ENCODE measurements around the gene RHEBL1.

Gene RHEBL1

DNA sequence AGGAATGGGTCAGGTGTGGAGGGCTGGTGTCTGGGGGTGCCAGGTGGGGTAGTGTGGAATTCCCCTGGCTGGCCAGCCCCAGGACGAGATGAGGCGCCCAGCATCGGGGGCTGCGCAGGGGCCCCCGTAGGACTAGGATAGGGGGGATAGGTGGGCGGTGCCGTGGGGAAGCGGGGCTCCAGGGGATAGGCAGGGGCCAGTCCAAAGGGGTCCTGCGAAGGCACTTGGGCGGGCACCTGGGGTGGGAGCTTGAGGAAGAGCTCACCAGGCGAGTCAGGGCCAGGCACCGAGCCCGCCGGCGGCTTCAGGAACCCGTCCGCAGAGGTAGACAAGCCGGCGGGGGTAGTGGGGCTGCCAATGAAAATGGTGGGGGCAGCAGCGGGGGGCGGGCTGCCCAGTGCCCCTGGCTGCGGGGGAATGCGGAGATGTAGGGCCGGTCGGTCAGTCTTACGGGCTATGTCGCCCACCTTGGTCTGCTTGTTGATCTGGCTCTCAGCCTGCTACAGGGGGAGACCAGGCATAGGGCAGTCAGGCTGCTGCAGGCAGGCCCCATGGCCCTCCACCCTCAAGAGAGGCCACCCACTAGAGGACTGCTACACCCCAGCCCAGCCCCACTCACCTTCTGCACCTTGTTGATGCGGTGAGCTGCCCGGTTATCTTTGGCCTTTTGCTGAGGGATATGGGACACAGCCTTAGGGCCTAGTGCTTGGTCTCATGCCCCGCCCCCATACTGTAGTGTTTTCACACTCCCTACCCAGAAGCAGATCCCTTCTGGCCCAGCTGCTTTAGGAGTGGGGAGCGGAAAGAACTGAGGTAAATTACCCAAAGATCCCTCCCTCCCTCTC lies 28.5 kb downstream of the RHEBL1 start:
- no peak; the same call in 2 of the 3 replicates for ATAC-seq (ENCODE audit: low read depth)
- H3K27me3 ChIP-seq (ENCODE audit: insufficient read depth, poor library complexity, severe bottlenecking), result no peaks in the 10 kb centered on the region
- H3K9me3 ChIP-seq (ENCODE audit: severe bottlenecking), result no peaks in the 10 kb centered on the region

DNA sequence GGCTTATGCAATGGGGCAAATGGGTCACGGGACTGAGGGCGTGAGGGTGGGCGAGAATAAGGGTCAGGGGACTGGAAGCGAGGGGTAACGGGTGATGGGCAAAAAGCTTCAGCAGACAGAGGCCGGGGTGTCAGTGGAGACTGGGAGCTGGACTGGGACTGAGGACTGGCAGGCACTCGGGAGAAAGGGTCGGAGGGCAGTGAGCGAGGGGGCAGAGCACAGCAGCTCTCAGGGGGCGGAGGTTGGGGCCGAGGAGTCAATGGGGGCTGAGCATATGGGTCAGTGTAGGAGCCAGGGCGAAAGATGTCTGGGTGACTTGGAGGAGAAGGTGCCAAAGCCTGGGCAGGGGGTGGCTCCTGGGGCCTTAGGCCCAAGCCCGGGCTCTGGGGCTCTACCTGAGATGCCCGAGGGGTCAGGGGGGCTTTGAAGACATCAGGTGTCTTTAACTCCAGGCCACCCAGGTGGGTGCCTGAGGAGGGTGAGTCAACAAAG lies 29.4 kb downstream of the RHEBL1 start:
- H3K27me3 ChIP-seq (ENCODE audit: insufficient read depth, poor library complexity, severe bottlenecking), result no peaks in the 10 kb centered on the region
- no peak for ATAC-seq (ENCODE audit: low read depth)
- H3K4me1 ChIP-seq (ENCODE audit: insufficient read depth, poor library complexity, severe bottlenecking), result no peaks in the 10 kb centered on the region
- H3K9me3 ChIP-seq (ENCODE audit: severe bottlenecking), result no peaks in the 10 kb centered on the region
- no peak overlapping the region for H3K4me3 ChIP-seq (ENCODE audit: severe bottlenecking)
- H3K27ac ChIP-seq (ENCODE audit: poor library complexity, severe bottlenecking), result no peak overlapping the region
- no peak for DNase-seq (ENCODE audit: low spot score)
- H3K36me3 ChIP-seq (ENCODE audit: low read depth), result peaks cover 94% of the 10 kb centered on the region
- no peak for TF ChIP-seq CTCF (IDR thresholded peaks at IDR 0.05; ENCODE audit: poor library complexity, severe bottlenecking)

More for the DNA sequence above, 28.5 kb downstream of the RHEBL1 start:
- Histone ChIP-seq H3K4me1 (ENCODE audit: insufficient read depth, poor library complexity, severe bottlenecking) (no peaks in the 10 kb centered on the region), H3K4me3 (ENCODE audit: severe bottlenecking) (no peak overlapping the region), H3K36me3 (ENCODE audit: low read depth) (peaks cover 95% of the 10 kb centered on the region), H3K27ac (ENCODE audit: poor library complexity, severe bottlenecking) (no peak overlapping the region)
- no peak for TF ChIP-seq CTCF (IDR thresholded peaks at IDR 0.05; ENCODE audit: poor library complexity, severe bottlenecking)
- peak; percentile 52 for DNase-seq (ENCODE audit: low spot score)

- H3K27me3 ChIP-seq (ENCODE audit: insufficient read depth, poor library complexity, severe bottlenecking), result no peaks in the 10 kb centered on the region
- no peaks in the 10 kb centered on the region for H3K9me3 ChIP-seq (ENCODE audit: severe bottlenecking)
- H3K27ac ChIP-seq (ENCODE audit: poor library complexity, severe bottlenecking), result no peak overlapping the region
- ATAC-seq (ENCODE audit: low read depth) (no peak), DNase-seq (ENCODE audit: low spot score) (no peak)
- no peaks in the 10 kb centered on the region for H3K4me1 ChIP-seq (ENCODE audit: insufficient read depth, poor library complexity, severe bottlenecking)
- no peak overlapping the region for H3K4me3 ChIP-seq (ENCODE audit: severe bottlenecking)
- H3K36me3 ChIP-seq (ENCODE audit: low read depth), result peaks cover 94% of the 10 kb centered on the region
- no peak for TF ChIP-seq CTCF (IDR thresholded peaks at IDR 0.05; ENCODE audit: poor library complexity, severe bottlenecking)
Observed at GRCh38 chr12:49039421-49040363, 30.1 kb downstream of the RHEBL1 start.

- ATAC-seq (ENCODE audit: low read depth) (no peak), DNase-seq (ENCODE audit: low spot score) (peak; percentile 45)
- no peaks in the 10 kb centered on the region for H3K9me3 ChIP-seq (ENCODE audit: severe bottlenecking)
- H3K27ac ChIP-seq (ENCODE audit: poor library complexity, severe bottlenecking), result no peak overlapping the region
- no peak for TF ChIP-seq CTCF (IDR thresholded peaks at IDR 0.05; ENCODE audit: poor library complexity, severe bottlenecking)
- H3K36me3 ChIP-seq (ENCODE audit: low read depth), result peaks cover 87% of the 10 kb centered on the region
- H3K4me1 ChIP-seq (ENCODE audit: insufficient read depth, poor library complexity, severe bottlenecking), result no peaks in the 10 kb centered on the region
- no peak overlapping the region for H3K4me3 ChIP-seq (ENCODE audit: severe bottlenecking)
- no peaks in the 10 kb centered on the region for H3K27me3 ChIP-seq (ENCODE audit: insufficient read depth, poor library complexity, severe bottlenecking)
Observed at GRCh38 chr12:49038291-49038955, 31.4 kb downstream of the RHEBL1 start.
